Measurements from ENCODE around the gene NEK4.
"Not testable (repeated sequence)": the region's sequence is repeated elsewhere in the genome, so short reads cannot be mapped to it uniquely, and the experiment has no call there.

Gene NEK4

DNA sequence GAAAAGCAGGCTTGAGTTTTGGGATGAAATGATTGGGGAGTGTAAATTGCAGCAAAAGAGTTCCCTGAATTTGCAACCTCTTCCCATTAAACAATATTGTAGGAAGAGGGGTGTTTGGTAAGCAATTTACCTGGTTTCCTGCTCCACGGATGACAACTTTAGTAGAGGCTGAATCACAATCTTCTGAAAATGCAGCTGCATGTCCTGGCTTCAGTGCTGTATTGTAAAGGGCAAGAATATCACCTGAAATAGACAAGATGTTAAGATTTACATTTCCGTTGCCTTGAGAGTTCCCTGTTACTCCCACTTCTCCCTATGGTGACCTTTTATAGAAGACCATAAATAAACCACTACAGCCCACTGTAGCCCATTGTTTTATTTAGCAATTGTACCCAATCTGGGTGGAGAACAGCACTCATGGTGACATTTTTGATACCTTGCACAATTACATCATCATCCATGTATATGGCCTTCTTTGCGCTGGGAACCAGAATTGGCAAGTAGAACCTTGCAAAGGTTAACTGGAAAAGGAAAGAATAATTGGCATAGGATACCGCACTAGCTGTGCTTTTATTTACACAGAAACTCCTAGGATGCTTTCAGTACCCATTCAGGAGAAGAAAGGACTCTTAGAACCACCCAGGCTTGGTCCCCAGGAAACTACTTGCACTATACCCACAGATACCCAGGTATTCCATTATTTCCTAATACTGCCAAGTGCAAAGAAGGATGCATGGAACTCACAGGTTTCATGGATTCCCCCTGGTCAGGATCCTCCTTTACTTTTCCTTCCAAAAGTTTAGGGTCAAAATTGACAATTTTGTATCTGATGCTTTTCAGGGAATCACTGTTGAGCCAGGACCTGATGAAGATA is 74.7 kb downstream of the NEK4 start:
- FAIRE-seq, result no peak

DNA sequence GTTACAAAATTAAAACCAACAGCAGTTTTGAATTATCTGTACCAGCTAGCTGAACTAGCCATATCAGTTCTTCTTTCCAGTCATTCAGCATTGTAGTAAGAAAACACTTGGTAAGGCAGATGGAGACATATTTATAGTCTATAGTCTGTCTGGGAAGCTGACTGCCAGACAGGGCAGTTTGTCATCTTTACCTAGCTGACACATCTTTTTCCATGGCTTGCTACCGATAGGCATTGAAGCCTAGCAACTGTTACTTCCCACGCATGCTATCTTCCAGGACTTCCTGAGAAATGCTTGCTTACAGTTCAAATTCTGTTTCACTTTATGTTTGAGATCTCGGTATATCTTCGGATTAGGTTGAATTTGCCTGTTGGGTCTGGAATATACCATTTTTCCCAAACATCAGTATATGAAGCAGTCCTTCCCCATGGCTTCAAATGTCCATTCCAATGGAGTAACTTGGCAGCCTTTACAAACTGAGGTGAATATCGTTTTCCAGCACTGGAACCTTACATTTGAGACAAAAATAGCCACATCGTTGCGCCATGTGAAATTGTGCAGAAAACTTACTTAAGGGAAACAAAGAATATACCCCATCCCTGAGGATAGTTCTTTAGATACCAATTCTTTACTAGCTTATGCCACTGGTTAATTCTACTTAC is 76.1 kb downstream of the NEK4 start:
- FAIRE-seq, result no peak

DNA sequence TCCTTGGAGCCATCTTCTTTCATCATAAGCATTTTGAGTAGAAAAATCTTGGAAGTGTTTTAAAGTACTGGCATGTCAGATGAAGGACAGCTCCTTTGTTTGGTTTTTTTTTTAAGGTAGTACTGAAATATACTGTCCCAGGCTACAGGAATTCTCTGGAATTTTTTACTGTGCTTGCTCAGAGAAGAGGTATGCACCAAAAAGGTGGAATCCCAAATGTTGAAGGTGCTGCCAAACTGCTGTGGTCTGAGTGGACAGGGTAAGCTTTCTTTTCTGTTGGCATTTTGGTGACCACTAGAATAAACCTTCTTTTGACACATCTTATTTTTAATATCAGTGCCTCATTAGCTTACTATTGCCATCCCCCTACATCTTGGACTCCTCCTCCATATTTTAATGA is 77.7 kb downstream of the NEK4 start:
- no peak for FAIRE-seq

DNA sequence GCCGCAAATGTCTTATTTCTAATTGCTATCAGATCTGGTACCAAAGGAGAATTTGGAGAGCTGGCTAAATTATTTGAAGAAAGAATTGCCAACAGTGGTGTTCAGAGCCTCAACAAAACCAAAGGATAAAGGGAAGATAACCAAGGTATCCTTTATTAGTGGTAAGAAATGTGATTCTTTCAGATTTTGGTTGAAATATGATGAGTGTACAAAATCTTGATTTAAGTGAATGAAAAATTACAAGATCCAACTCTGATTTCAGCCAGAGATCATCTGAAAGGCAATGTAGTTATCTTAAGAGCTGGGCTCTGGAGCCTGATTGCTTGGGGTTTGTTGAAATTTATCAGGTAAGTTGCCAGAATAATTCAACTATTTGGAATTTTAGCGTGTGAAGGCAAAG is 80.2 kb downstream of the NEK4 start:
- FAIRE-seq, result no peak

DNA sequence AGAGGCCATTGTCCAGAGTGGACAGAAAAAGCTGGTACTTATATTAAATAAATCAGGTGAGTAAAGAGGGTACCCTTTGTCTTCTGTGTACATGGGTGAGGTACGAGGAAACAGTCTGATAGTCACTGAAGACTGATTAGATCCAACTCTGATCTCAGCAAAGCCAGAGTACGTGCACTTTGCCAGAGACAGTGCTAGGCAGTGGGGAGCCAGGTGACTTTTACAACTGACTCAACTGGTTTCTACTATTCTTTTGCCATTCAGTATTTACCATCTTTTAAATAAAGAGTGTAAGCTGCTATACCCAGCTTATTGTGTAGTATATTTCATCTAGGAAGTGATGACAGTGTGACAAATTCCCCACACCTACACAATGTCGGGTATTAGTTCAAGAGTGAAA is 81.6 kb downstream of the NEK4 start:
- FAIRE-seq, result no peak

DNA sequence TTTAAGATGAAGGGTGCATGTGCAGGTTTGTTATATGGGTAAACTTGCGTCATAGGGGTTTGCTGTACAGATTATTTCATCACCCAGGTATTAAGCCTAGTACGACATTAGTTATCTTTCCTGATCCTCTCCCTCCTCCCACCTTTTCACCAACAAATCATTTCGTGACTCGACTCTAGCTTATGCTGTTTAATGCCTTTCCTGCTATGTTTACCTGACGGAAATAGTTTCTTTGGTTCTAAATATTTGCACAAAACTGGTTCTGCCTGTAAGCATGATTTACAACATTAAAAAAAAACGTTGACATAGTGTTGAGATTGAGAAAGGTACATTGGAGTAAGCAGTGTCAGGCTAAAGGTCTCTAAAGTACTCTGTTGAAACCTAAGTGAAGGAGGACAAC is 82.5 kb downstream of the NEK4 start:
- no peak for FAIRE-seq

DNA sequence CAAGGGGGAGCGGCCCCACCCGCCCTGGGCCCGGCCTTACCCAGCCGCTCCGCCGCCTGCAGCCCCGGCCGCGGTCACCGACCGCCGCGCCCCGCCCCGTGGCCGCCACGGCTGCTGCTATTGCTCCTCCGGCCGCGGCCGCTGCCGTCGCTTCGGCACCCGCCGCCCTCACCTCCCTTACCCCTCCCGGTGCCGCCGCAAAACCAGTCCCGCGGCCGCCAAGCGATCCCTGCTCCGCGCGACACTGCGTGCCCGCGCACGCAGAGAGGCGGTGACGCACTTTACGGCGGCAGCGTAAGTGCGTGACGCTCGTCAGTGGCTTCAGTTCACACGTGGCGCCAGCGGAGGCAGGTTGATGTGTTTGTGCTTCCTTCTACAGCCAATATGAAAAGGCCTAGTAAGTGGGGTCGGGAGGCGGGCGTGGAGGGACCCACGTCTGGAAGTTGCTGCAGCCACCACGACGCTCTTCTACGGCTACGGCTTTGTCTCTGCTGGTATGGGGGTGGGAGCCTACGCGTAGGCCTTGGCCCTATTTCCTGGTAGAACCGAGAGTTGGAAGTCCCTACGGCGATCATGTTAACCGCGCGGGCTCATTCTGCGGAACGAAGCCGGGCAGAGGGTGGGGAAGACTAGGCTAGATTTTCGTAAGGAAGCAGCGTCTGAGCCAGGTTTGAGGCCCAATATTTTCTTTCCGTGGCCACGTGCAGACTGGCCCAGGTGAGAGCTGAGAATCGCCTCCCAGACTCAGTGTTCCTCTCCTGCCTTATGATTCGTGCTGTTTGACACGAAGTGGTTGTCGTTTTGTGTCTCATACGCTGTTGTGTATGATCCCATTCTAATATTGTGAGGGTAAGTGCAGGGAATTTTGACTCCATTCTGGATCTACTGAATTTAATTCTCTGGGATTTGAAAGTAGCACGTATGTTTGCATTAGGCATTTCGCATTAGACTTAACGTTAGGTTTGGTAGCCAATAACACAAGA is 84.7 kb downstream of the NEK4 start, which contains the start of the genes GNL3 and PBRM1:
Gene GNL3, plus strand, starts transcription at position 324 of the 983 bp plus-strand sequence. Its CDS starts 61 bp downstream, at position 385.
Gene PBRM1, minus strand, starts transcription at position 205 of the 983 bp plus-strand sequence.
- FAIRE-seq, result no peak

DNA sequence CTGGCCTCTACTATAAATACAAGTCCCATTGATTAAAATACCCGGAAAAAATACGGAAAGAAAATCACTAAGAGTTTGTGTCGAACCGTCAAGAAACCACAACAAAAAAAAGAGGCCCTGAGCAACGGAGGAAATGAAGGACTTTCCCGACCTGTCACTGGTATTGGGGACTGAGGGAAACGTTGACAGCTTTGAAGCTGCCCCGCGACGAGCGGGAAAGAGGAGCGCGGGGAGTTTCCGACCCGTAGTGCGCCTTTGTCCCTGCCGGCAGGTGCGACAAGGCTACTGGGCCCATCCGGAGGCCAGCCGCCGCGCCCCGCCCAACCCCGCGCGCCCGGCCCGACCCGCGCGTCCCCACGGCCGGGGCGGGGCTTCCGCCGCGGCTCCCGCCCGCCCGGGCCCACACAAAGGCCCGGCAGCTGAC is 85.4 kb downstream of the NEK4 start:
- no peak for FAIRE-seq

DNA sequence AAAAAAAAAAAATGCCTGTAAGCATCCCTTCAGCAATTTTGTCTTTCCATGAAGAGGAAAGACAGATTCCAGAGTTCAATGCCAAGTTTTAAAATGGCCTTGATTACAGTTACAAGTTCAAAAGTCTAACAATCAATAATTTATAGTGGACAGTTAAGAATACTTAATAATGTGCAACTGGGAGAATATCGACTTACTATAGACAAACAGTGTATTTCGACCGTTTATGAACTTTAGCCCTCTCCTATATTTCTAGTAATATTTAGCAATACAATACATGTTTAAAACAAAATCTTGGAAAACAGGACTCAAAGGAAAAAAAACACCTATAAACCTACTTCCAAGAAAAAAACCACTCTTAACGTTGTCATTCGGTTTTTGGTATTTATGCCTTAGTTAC is 86.6 kb downstream of the NEK4 start:
- no peak for FAIRE-seq

DNA sequence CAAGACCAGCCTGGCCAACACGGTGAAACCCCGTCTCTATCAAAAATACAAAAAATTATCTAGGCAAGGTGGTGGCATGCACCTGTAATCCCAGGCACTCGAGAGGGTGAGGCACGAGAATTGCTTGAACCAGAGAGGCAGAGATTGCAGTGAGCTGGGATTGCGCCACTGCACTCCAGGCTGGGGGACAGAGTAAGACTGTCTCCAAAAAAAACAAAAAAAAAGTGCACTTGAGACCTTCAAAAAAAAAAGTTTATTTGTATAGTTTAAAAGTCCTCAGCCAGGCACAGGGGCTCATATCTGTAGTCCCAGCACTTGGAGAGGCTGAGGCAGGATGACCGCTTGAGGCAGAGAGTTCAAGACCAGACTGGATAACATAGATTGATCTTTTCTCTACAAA is 87.1 kb downstream of the NEK4 start:
- no peak for FAIRE-seq

DNA sequence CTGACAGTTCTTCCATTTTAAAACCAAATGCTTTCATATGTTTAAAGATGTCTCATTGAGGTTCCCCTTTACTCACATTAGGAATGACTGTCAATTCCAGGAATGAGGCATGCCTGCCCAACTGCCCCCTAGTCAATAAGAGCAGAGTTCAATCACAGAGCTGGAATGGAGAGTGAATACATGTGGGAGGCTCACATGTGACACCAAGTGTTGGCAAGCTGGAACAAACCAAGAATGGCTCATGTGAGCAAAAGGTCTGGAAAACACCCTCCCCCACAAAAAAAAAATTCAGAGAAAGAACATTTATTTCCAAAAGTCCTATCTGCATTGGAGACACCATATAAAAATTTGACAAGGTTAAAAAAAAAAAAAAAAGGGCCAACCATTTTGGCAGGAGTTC is 88.7 kb downstream of the NEK4 start:
- no peak for FAIRE-seq

DNA sequence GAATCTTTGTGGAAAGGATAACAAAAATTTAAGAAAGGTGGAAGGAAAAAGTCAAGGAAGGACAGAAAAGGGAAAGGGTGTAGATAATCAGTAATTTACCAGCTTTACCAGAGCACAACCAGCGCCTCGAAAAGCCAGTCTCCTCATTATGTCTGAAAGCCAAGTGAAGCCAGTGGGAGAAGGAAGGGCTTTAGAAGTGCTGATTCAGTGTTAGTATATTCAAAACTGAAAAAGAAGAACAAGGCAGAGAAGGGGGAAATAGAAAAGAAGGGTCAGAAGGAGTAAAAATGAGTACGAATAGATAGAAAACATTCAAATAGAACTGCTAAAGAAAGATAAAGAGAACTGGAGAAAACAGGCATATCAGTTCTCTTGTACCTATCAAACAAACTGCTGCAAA is 89.1 kb downstream of the NEK4 start:
- no peak for FAIRE-seq

DNA sequence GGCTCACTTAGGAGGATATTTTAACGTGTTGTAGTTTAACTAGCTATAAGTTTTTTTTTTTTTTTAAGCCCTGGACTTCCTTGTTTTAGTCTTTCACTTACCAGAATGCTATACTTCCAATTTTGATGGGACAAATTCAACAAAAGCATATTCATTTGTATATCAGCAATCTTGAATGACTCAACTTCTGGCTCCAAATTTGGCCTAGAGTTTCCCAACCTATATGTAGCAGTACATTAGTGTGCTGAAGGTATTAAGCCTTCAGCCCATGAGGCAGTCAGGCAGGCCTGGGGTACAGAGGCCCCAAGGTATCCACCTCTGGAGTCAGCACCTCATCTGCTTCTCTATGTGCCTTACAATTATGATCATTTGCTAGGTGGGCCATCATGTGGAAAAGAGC is 90.9 kb downstream of the NEK4 start:
- FAIRE-seq, result no peak

DNA sequence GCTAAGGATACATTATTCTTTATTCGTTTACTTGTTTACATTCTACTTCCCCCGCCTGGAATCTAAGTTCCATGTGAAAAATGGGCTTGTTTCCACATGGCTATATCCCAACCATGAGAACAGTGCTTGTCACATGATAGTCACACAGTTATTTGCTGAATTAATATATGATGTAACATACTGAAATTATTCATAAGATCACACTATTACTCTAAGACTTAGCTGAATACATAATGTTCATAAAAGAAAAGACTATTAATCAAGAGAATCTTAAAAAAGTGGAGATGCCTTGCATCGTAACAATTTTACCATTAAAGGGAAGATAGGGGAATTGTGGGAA is 91.6 kb downstream of the NEK4 start:
- no peak for FAIRE-seq

DNA sequence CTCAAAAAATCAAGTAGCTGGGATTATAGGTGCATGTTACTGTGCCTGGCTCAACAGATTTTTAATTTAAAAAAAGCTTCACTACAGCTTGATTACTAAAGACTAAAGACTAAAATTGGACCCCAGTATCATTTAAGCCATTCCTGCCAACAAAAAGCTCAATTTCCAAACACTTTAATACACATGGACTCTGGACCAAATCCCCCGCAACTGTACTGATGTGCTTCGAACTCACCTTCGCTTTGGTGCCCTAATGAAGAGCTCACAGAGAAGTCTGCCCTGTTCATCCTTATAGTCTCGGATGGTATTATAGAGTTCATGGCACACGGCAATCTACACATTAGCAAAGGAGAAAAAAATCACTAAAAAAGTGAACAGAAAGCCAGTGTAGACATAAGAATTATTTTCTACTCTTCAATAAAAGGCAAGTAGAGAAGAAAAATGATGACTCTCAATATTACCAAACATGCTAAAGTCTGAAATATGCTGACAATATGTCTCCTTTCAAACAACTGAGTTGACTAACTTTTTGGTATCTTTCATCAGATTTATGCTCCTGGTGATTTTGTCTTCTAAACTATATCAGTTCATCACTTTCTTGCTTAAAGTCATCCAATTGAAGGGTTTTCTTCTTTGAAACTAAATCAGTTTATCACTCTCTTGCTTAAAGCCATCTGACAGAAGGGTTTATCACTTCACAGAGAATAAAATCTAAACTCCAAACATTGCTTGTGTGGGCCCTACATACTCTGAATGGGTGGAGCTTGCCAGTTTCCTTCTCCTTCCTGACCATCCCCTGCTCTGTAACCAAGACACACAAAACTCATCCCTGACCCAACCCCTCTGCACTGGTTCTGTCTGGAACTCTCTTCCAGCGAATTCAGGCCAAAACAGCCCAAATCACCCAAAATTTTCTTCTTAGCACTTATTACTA is 92.2 kb downstream of the NEK4 start:
- FAIRE-seq, result no peak

DNA sequence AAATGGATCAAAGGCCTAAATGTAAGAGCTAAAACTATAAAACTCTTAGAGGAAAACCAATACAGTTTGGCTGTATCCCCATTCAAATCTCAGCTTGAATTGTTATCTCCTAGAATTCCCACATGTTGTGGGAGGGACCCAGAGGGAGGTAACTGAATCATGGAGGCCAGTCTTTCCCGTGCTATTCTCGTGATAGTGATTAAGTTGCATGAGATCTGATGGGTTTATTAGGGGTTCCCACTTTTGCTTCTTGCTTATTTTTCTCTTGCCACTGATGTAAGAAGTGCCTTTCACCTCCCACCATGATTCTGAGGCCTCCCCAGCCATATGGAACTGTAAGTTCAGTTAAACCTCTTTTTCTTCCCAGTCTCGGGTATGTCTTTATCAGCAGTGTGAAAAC is 94.5 kb downstream of the NEK4 start:
- not testable (repeated sequence) for FAIRE-seq

DNA sequence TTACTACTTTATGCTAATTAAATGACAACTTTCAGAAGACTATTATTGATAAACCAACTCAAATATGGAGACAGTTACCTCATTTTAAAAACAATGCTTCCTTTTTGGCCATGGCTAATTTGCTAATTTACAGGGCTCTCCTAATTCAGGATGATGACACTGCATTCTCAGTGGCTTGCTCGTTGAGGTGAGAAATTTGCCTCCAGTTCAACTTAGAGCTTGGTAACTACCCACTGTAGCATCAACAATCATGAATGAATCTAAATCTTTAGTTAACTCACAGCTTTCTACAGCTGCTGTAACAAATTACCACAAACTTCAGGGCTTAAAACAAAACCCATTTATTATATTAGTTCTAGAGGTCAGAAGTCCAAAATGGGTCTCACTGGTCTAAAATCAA is 99.1 kb downstream of the NEK4 start:
- FAIRE-seq, result no peak

DNA sequence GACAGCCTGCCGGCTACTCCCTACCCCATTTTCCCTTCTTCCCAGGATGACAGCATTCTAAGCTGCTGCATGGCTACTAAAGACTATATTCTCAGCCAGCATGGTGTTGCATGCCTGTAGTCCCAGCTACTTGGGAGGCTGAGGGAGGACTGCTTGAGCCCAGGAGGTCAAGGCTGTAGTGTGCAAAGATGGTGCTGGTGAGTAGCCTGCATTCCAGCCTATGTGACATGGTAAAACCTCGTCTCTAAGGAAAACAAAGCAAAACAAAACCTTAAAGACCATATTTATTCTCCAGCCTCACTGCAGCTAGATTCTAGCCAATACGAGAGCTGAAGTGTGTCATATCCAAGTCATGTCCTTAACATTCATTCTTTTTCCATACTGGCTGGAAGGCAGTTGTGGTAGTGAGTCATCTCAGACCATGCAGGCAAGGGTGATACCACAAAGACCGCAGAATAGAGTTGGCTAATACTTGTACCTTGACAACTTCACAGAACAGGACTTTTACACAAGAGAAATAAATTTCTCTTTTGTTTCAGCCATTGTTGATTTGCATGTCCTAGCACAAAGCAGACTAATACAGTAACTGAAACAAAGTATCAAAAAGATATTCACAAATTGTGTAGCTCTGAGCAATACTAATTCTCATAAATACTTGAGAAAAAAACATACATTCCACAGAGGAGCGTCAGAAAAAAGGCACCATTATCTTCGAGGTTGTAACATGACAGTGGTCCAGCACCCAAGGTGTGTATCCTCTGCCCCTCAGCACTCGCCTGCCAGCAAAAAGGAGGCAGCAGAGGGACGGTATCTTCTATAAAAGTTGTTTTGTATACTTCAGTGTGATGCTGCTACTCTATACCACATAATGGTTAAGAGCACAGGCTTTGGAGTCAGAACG is 99.9 kb downstream of the NEK4 start:
- no peak for FAIRE-seq

DNA sequence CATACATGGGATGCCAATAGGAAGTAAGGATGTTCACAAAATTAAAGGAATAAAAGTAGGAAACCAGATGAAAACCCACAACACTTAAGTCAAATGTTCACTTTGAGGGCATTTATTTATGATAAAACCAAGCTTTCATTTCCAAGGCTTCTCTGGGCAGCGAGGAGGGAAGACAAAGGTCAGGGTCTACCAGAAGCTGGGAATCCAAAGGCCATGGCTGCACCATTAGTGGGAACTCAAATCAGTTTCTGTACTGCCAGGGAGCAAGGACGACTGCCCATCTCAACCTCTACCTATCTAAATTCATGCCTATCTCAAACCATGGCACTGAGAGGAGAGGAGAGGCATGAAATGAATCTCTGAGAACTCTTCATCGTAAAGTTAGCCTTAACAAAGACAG is 107.6 kb downstream of the NEK4 start:
- no peak for FAIRE-seq

DNA sequence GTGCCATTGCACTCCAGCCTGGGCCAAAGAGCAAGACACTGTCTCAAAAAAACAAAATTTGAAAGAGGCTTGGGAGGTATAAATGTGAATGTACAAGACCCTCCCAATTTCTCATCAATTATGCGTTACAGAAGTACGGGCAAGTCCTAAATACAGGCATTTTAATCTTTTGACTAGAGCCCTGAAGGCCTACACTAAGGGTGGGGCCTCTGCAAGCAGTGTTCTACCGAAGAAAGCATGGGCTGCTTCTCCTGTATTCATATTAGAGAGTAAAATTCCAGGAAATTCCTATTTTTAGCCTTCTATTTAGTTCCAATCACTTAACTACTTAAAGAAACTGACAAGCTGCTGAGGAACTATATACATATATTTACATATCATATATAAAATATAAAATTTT is 110.7 kb downstream of the NEK4 start:
- no peak for FAIRE-seq

All from endometrium (tissue), 2 donors.